SK-N-SH (cell line): ENCODE results near the gene TTC21A. TPM values are rescaled to one million over a fixed set of nuclear protein-coding genes. Genes with fewer than 3 reads are reported as not detected.

Source experiments
- CTCF ChIA-PET: fragments of 300-600, 350-600 bp; formaldehyde crosslinking; extraction: SDS; loops from one replicate; lab custom pipeline; 2021; lab: Yijun Ruan, JAX
- POLR2A ChIA-PET: fragments of 350-600 bp; sonication (Branson Sonifier 250); formaldehyde crosslinking; extraction: SDS; loops from one replicate; lab custom pipeline; 2020; ENCODE audit warnings: antibody characterized with exemption, inconsistent platforms; lab: Yijun Ruan, JAX
- DNase-seq: peaks from one replicate; pipeline ENCODE4 v3.0.0; 2012
- H2AFZ ChIP-seq: fragments of 200-600 bp; sonication (generic); 2 replicates; pipeline ENCODE4 v1.8.1; 2016; ENCODE audit warnings: antibody characterized with exemption, mild to moderate bottlenecking, low read depth
- H3F3A ChIP-seq: fragments of 200-600 bp; sonication (generic); replicated peaks from 2 replicates; pipeline ENCODE3; 2016; ENCODE audit warnings: antibody characterized with exemption, mild to moderate bottlenecking; ENCODE audit not compliant: insufficient read depth
- H3K27ac ChIP-seq, 2 experiments: fragments of 200-500 bp in 1 of 2; fragments of 200-600 bp in 1 of 2; sonication (Bioruptor generic) in 1 of 2; sonication (generic), shearing (Covaris generic) in 1 of 2; 2 replicates each; pipeline versions ENCODE4 v1.5.1 to v1.6.1; 2014 to 2016; ENCODE audit warnings: low read depth in 2 of 2, inconsistent platforms in 1 of 2, low read length in 1 of 2, mild to moderate bottlenecking in 1 of 2, mixed read lengths in 1 of 2
- H3K27me3 ChIP-seq: fragments of 200-600 bp; sonication (generic), shearing (Covaris generic); 2 replicates; pipeline ENCODE4 v1.6.1; 2016; ENCODE audit warnings: mixed run types; ENCODE audit not compliant: insufficient read depth
- H3K36me3 ChIP-seq, 2 experiments: fragments of 200-500 bp in 1 of 2; fragments of 200-600 bp in 1 of 2; sonication (Bioruptor generic) in 1 of 2; sonication (generic) in 1 of 2; replicated peaks in 1 of 2; 2 replicates each; pipeline versions ENCODE3 to v1.5.1; 2014 to 2016; ENCODE audit warnings: low read length in 1 of 2, mild to moderate bottlenecking in 1 of 2; ENCODE audit not compliant: insufficient read depth in 2 of 2, control insufficient read depth in 1 of 2
- H3K4me1 ChIP-seq, 2 experiments: fragments of 200-500 bp in 1 of 2; fragments of 200-600 bp in 1 of 2; sonication (Bioruptor generic) in 1 of 2; sonication (generic), shearing (Covaris generic) in 1 of 2; 2 replicates each; pipeline versions ENCODE4 v1.5.1 to v1.6.1; 2014 to 2016; ENCODE audit warnings: low read depth in 1 of 2, low read length in 1 of 2, mixed run types in 1 of 2; ENCODE audit not compliant: insufficient read depth in 2 of 2, control insufficient read depth in 1 of 2
- H3K4me2 ChIP-seq: fragments of 200-600 bp; sonication (generic), shearing (Covaris generic); 2 replicates; pipeline ENCODE4 v1.6.1; 2017; ENCODE audit warnings: mixed run types
- H3K4me3 ChIP-seq, 2 experiments: fragments of 200-500 bp in 1 of 2; fragments of 200-600 bp in 1 of 2; sonication (Bioruptor generic) in 1 of 2; sonication (generic), shearing (Covaris generic) in 1 of 2; 2 replicates each; pipeline versions ENCODE4 v1.5.1 to v1.8.1; 2014 to 2016; ENCODE audit warnings: low read depth in 2 of 2, inconsistent platforms in 1 of 2, low read length in 1 of 2, mild to moderate bottlenecking in 1 of 2, mixed read lengths in 1 of 2, moderate library complexity in 1 of 2
- H3K79me2 ChIP-seq: fragments of 200-600 bp; sonication (generic); 2 replicates; pipeline ENCODE4 v1.8.1; 2017; ENCODE audit warnings: mild to moderate bottlenecking; ENCODE audit not compliant: insufficient read depth
- H3K9ac ChIP-seq: fragments of 200-600 bp; sonication (generic); 2 replicates; pipeline ENCODE4 v1.6.1; 2017; ENCODE audit warnings: mixed run types
- H3K9me2 ChIP-seq: fragments of 200-600 bp; sonication (generic); 2 replicates; pipeline ENCODE4 v1.6.1; 2017; ENCODE audit warnings: mixed run types
- H3K9me3 ChIP-seq: fragments of 200-600 bp; sonication (generic); 2 replicates; pipeline ENCODE4 v1.6.1; 2017; ENCODE audit warnings: mixed run types, mild to moderate bottlenecking, moderate library complexity
- H4K20me1 ChIP-seq: fragments of 200-600 bp; sonication (generic); 2 replicates; pipeline ENCODE4 v1.6.1; 2017; ENCODE audit warnings: mild to moderate bottlenecking, mixed run types; ENCODE audit not compliant: insufficient read depth
- ELF1 ChIP-seq: IDR thresholded peaks from 2 replicates; pipeline ENCODE4 v1.4.0; 2012
- EP300 ChIP-seq, 2 experiments: IDR thresholded peaks; 2 replicates each; pipeline versions ENCODE4 v1.4.0 to v1.6.1; 2012; ENCODE audit warnings: borderline replicate concordance in 1 of 2, low read depth in 1 of 2, low read length in 1 of 2
- FOXJ3 ChIP-seq: sonication (generic); formaldehyde crosslinking; IDR thresholded peaks from 2 replicates; pipeline ENCODE4 v1.5.1; 2020; ENCODE audit warnings: mild to moderate bottlenecking, missing genetic modification reagents
- GABPA ChIP-seq: IDR thresholded peaks from 2 replicates; pipeline ENCODE4 v1.4.0; 2012; ENCODE audit warnings: low read depth, mild to moderate bottlenecking
- GATA2 ChIP-seq: sonication (generic); formaldehyde crosslinking; IDR thresholded peaks from 2 replicates; pipeline ENCODE4 v1.5.0; 2020; ENCODE audit warnings: mild to moderate bottlenecking, missing genetic modification reagents
- MEF2A ChIP-seq: IDR thresholded peaks from 2 replicates; pipeline ENCODE4 v1.4.0; 2012; ENCODE audit warnings: low read depth, borderline replicate concordance
- POLR2AphosphoS5 ChIP-seq: IDR thresholded peaks from 2 replicates; pipeline ENCODE4 v1.6.1; 2012; ENCODE audit warnings: low read depth, low read length
- RAD21 ChIP-seq: IDR thresholded peaks from 2 replicates; pipeline ENCODE4 v1.6.1; 2012; ENCODE audit warnings: mild to moderate bottlenecking, low read length
- RCOR1 ChIP-seq: fragments of 150-350 bp; IDR thresholded peaks from 2 replicates; pipeline ENCODE4 v1.6.1; 2017; ENCODE audit warnings: antibody characterized with exemption, low read length
- RXRA ChIP-seq: IDR thresholded peaks from 2 replicates; pipeline ENCODE4 v1.4.0; 2012; ENCODE audit warnings: low read depth, mild to moderate bottlenecking, borderline replicate concordance
- USF2 ChIP-seq: fragments of 150-350 bp; IDR thresholded peaks from 2 replicates; pipeline ENCODE4 v1.6.1; 2017; ENCODE audit warnings: antibody characterized with exemption, low read length, low read depth, borderline replicate concordance
- ZBTB33 ChIP-seq: IDR thresholded peaks from 2 replicates; pipeline ENCODE4 v1.4.0; 2012; ENCODE audit warnings: low read depth, borderline replicate concordance
- WGBS: methylation state at CpG from one replicate; pipeline ENCODE4 v1.1.6; 2017; ENCODE audit warnings: low lambda C conversion rate; 5-methylcytosine and 5-hydroxymethylcytosine counted together
- polyA plus RNA-seq, 3 experiments: library from polyadenylated mRNA; depleted of rRNA; stranded (reverse); fragments of >200 nt; gene quantifications; 2 replicates each; pipeline ENCODE4 v1.2.3, GENCODE V29; 2012

TTC21A gene
- polyA plus RNA-seq, 1 of the 3 experiments (the other 2 are of a cell fraction), result 3.9 TPM

GRCh38 chr3:39135170-39135805, 27.8 kb downstream of the TTC21A start:
- WGBS, result 74% methylated on average over 4 of the region's 8 CpGs
- POLR2A ChIA-PET, result no interaction called here
- H3K4me2 ChIP-seq, result no peak overlapping the region

More at GRCh38 chr3:39135170-39135805, 27.8 kb downstream of the TTC21A start:
- TF ChIP-seq RXRA (no peak), RCOR1 (no peak), EP300 (IDR thresholded peaks at IDR 0.05; ENCODE audit: borderline replicate concordance in 1 of 2, low read depth in 1 of 2, low read length in 1 of 2) (no peak), RAD21 (no peak), MEF2A (no peak), ZBTB33 (no peak), GABPA (no peak), ELF1 (no peak), POLR2AphosphoS5 (no peak), FOXJ3 (CRISPR knock-in tag) (no peak), GATA2 (CRISPR knock-in tag) (no peak), USF2 (no peak)
- TF ChIP-seq, all 33 proteins: peak for 0
- H3K4me3 ChIP-seq, result no peak overlapping the region
- CTCF ChIA-PET, result interaction anchor here (1.0 to 14.8 kb wide), 2 partner anchors 9 to 155 kb away, joined by 3 to 223 read pairs; no protein-coding TSS in a partner anchor
- H3F3A ChIP-seq, result peaks cover under 1% of the 10 kb centered on the region
- no peaks in the 10 kb centered on the region for H4K20me1 ChIP-seq
- H3K9me3 ChIP-seq, result no peaks in the 10 kb centered on the region
- H3K4me1 ChIP-seq, result peaks cover 0 to 13% of the 10 kb centered on the region in 2 experiments; a peak in 1 of 4 replicates
- no peak for DNase-seq
- H3K27ac ChIP-seq, result no peak overlapping the region
- H3K36me3 ChIP-seq, result peaks cover 0 to 9% of the 10 kb centered on the region in 2 experiments
- H3K27me3 ChIP-seq, result no peaks in the 10 kb centered on the region
- H2AFZ ChIP-seq, result no peak overlapping the region
- H3K9me2 ChIP-seq, result no peaks in the 10 kb centered on the region
- H3K9ac ChIP-seq, result no peak overlapping the region
- no peaks in the 10 kb centered on the region for H3K79me2 ChIP-seq
